SK-N-SH treated with all-trans-retinoic acid at 6 μM for 48 hours (cell line): ENCODE results near the gene TMEM11.

Experiments used
- ARNTL ChIP-seq: fragments of 450-650 bp; formaldehyde crosslinking; IDR thresholded peaks from 2 replicates; pipeline ENCODE4 v1.5.0; 2020; ENCODE audit warnings: low read depth, mild to moderate bottlenecking, moderate library complexity, borderline replicate concordance
- CREB5 ChIP-seq: fragments of 250-450 bp; sonication (Bioruptor Pico); IDR thresholded peaks from 2 replicates; pipeline ENCODE4 v1.5.1; 2020; ENCODE audit warnings: low read depth, mild to moderate bottlenecking, moderate library complexity
- ESRRG ChIP-seq: fragments of 250-450 bp; sonication (Bioruptor Pico); IDR thresholded peaks from 2 replicates; pipeline ENCODE4 v1.6.1; 2021; ENCODE audit warnings: mild to moderate bottlenecking
- GLIS3 ChIP-seq: fragments of 250-450 bp; sonication (Bioruptor Pico); IDR thresholded peaks from 2 replicates; pipeline ENCODE4 v1.5.0; 2020; ENCODE audit warnings: mild to moderate bottlenecking, moderate library complexity
- POU6F1 ChIP-seq: fragments of 250-450 bp; sonication (Bioruptor Pico); IDR thresholded peaks from 2 replicates; pipeline ENCODE4 v1.8.0; 2021; ENCODE audit warnings: low read depth, mild to moderate bottlenecking, moderate library complexity, borderline replicate concordance
- RARB ChIP-seq: fragments of 250-450 bp; sonication (Bioruptor Pico); IDR thresholded peaks from 2 replicates; pipeline ENCODE4 v1.8.0; 2021; ENCODE audit warnings: mild to moderate bottlenecking, moderate library complexity
- SNAI2 ChIP-seq: fragments of 250-450 bp; sonication (Bioruptor Pico); IDR thresholded peaks from 2 replicates; pipeline ENCODE4 v1.5.0; 2020; ENCODE audit warnings: mild to moderate bottlenecking, moderate library complexity
- TOX ChIP-seq: fragments of 250-450 bp; sonication (Bioruptor Pico); IDR thresholded peaks from 2 replicates; pipeline ENCODE4 v1.8.0; 2021; ENCODE audit warnings: mild to moderate bottlenecking, moderate library complexity, borderline replicate concordance
- ZFP30 ChIP-seq: fragments of 450-650 bp; formaldehyde crosslinking; IDR thresholded peaks from 2 replicates; pipeline ENCODE4 v1.5.0; 2022; ENCODE audit warnings: mild to moderate bottlenecking, moderate library complexity

GRCh38 chr17:21246698-21247097, 32.7 kb upstream of the TMEM11 start:
- TF ChIP-seq ARNTL (CRISPR knock-in tag) = no peak
- TF ChIP-seq CREB5 (CRISPR knock-in tag) = no peak
- TF ChIP-seq GLIS3 (CRISPR knock-in tag) = no peak
- TF ChIP-seq ESRRG (CRISPR knock-in tag) = no peak
- TF ChIP-seq SNAI2 (CRISPR knock-in tag) = no peak
- TF ChIP-seq ZFP30 = no peak
- TF ChIP-seq POU6F1 (CRISPR knock-in tag) = no peak
- TF ChIP-seq TOX (CRISPR knock-in tag) = no peak
- TF ChIP-seq RARB (CRISPR knock-in tag) = no peak
